NCI-H187 (cell line): ENCODE data around the gene OCA2.

Experiments used
- DNase-seq, 2 experiments: peaks; one replicate each; lab custom pipeline; 2025; lab: John Stamatoyannopoulos, UW

OCA2 gene

GRCh38 chr15:27939246-27939645 lies 159.9 kb downstream of the OCA2 start:
- DNase-seq: no peak

- DNase-seq: no peak
Measured at GRCh38 chr15:27937851-27938250, 161.3 kb downstream of the OCA2 start.

GRCh38 chr15:27936164-27936563 lies 163.0 kb downstream of the OCA2 start:
- DNase-seq: no peak

GRCh38 chr15:27935328-27935727 lies 163.8 kb downstream of the OCA2 start:
- no peak for DNase-seq

- no peak for DNase-seq
Measured at GRCh38 chr15:27934782-27935181, 164.3 kb downstream of the OCA2 start.

GRCh38 chr15:27933562-27933961 lies 165.6 kb downstream of the OCA2 start:
- no peak for DNase-seq

GRCh38 chr15:27932600-27932999 lies 166.5 kb downstream of the OCA2 start:
- DNase-seq: no peak

GRCh38 chr15:27928386-27928785 lies 170.7 kb downstream of the OCA2 start:
- DNase-seq: no peak

- DNase-seq: no peak
Measured at GRCh38 chr15:27912283-27912682, 186.8 kb downstream of the OCA2 start.

- no peak for DNase-seq
Measured at GRCh38 chr15:27906802-27907201, 192.3 kb downstream of the OCA2 start.

GRCh38 chr15:27903405-27903804 lies 195.7 kb downstream of the OCA2 start:
- no peak for DNase-seq

GRCh38 chr15:27902680-27903385 lies 196.3 kb downstream of the OCA2 start:
- no peak for DNase-seq

- no peak for DNase-seq
Measured at GRCh38 chr15:27899583-27900285, 199.4 kb downstream of the OCA2 start.

GRCh38 chr15:27897481-27897880 lies 201.6 kb downstream of the OCA2 start:
- no peak for DNase-seq

GRCh38 chr15:27894645-27895044 lies 204.5 kb downstream of the OCA2 start:
- no peak for DNase-seq

GRCh38 chr15:27889258-27889657 lies 209.9 kb downstream of the OCA2 start:
- DNase-seq: no peak

- DNase-seq: no peak
Measured at GRCh38 chr15:27885201-27885600, 213.9 kb downstream of the OCA2 start.

- no peak for DNase-seq
Measured at GRCh38 chr15:27884726-27885125, 214.4 kb downstream of the OCA2 start.

GRCh38 chr15:27878841-27879240 lies 220.3 kb downstream of the OCA2 start:
- no peak for DNase-seq

GRCh38 chr15:27873828-27874227 lies 225.3 kb downstream of the OCA2 start:
- no peak for DNase-seq

GRCh38 chr15:27873039-27873438 lies 226.1 kb downstream of the OCA2 start:
- no peak for DNase-seq

- no peak for DNase-seq
Measured at GRCh38 chr15:27872355-27872754, 226.8 kb downstream of the OCA2 start.

GRCh38 chr15:27871902-27872260 lies 227.2 kb downstream of the OCA2 start:
- no peak for DNase-seq
